GM18867 (cell line): ENCODE results near the gene EEPD1.
"Not testable (repeated sequence)": the region's sequence is repeated elsewhere in the genome, so short reads cannot be mapped to it uniquely, and the experiment has no call there.

Experiments
- ATAC-seq: cut with Tn5 transposase; IDR thresholded peaks from one replicate; pipeline ENCODE4 v1.9.1; 2021; ENCODE audit warnings: mild to moderate bottlenecking, moderate library complexity; ENCODE audit not compliant: unreplicated experiment

EEPD1 gene

GRCh38 chr7:36152756-36153570 is at the start of gene EEPD1:
TSS of gene EEPD1 (plus strand) at chr7:36153254. CDS start at chr7:36154325, 1,071 bp downstream.
- peak; percentile 97 for ATAC-seq

GRCh38 chr7:36103837-36104561 is 49.1 kb upstream of the EEPD1 start:
- no peak for ATAC-seq

GRCh38 chr7:36106972-36107908 is 45.8 kb upstream of the EEPD1 start:
- ATAC-seq = not testable (repeated sequence)

- ATAC-seq = no peak
Measured at GRCh38 chr7:36107926-36108631, 45.0 kb upstream of the EEPD1 start.

GRCh38 chr7:36109013-36109627 is 43.9 kb upstream of the EEPD1 start:
- ATAC-seq = no peak

GRCh38 chr7:36110584-36110983 is 42.5 kb upstream of the EEPD1 start:
- no peak for ATAC-seq

- ATAC-seq = no peak
Measured at GRCh38 chr7:36112969-36113368, 40.1 kb upstream of the EEPD1 start.

GRCh38 chr7:36114355-36114754 is 38.7 kb upstream of the EEPD1 start:
- no peak for ATAC-seq

- ATAC-seq = peak; percentile 99
Measured at GRCh38 chr7:36115448-36116321, 37.4 kb upstream of the EEPD1 start.

- no peak for ATAC-seq
Measured at GRCh38 chr7:36116347-36117202, 36.5 kb upstream of the EEPD1 start.

- ATAC-seq = no peak
Measured at GRCh38 chr7:36117203-36117840, 35.7 kb upstream of the EEPD1 start.

- no peak for ATAC-seq
Measured at GRCh38 chr7:36118344-36118743, 34.7 kb upstream of the EEPD1 start.

- ATAC-seq = no peak
Measured at GRCh38 chr7:36119005-36119706, 33.9 kb upstream of the EEPD1 start.

- ATAC-seq = not testable (repeated sequence)
Measured at GRCh38 chr7:36119983-36120646, 32.9 kb upstream of the EEPD1 start.

- not testable (repeated sequence) for ATAC-seq
Measured at GRCh38 chr7:36125630-36126029, 27.4 kb upstream of the EEPD1 start.

- peak; percentile 62 for ATAC-seq
Measured at GRCh38 chr7:36127075-36127740, 25.8 kb upstream of the EEPD1 start.
